AG08396 (cell line): Measurements from ENCODE around the gene RASSF3.
"Not testable (repeated sequence)": the region's sequence is repeated elsewhere in the genome, so short reads cannot be mapped to it uniquely, and the experiment has no call there.

Experiments
- DNase-seq: peaks from one replicate; pipeline ENCODE4 v3.0.0; 2012; ENCODE audit warnings: low spot score, mixed read lengths

RASSF3 gene

DNA sequence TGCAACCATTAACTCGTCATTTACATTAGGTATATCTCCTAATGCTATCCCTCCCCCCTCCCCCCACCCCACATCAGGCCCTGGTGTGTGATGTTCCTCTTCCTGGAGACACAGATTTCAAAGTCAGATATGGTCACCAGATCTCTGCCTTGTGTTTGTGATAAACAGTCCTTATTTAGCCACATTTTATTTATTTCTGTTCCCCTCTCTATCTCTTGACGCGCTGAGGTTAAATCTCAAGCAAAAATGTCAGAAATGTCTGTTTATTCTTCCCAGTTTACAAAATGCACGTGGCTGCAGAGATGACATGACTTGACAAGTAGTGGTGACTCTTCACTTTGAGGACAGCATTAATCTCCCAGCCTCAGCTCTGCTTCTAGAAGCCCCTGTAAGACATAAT, 11.5 kb upstream of the RASSF3 start:
- no peak for DNase-seq

GRCh38 chr12:64600164-64600561, 10.1 kb upstream of the RASSF3 start:
- DNase-seq, result no peak

GRCh38 chr12:64603183-64603841, 7.0 kb upstream of the RASSF3 start:
- DNase-seq, result no peak

DNA sequence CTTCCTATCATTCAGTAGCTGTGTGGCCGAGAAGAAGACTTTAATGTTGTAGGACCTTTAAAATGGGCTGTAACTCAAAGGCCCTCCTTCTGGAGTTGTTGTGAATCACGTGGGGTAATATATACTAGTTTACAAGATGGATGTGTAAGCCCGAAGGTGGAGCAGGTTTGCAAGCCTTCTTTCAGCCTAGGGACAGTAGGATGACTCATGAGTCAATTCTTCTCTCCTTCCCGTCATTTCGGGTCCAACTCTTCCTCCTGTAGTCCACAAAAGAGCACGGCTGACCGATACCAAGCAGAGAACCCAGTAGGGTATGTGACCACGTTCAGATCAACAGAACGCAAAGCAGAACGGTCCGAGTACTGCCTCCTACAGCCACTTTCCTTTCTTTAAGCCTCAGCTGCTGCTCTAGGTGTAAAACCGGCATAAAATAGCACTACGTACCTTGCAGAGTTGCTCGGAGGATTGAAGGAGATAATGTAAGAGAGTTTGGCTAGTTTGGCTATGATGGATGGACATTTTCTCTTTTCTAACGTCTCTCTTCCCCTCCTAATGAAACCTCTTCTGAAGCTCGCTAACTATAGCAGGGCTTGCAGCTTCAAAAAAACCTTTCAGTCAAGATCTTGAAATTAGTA, 1.3 kb upstream of the RASSF3 start:
- peak; percentile 55 for DNase-seq

DNA sequence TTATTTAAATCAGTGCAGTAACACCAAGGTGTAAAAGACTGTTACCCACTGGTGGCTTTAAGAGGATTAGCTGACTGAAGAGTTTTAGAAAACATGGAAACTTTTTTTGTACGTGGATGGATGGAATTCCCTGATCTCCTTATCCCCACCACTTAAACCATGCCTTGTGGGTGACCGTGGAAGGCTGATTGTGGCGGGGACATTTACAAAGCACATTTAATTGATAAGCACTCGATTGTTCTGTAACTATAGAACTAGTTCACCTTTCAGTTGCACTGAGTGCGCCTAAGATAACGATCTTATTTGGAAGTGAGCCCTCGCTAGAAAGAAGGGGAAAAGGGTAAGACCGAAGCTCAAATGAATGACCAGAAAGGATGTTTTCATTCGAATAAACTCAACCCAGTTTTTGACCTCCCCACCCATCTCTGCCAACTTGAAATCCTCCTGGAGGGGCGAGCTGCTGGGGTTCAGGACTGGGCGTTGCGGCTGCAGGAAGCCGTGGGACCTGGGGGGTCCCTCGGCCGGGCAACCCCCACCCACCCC, 688 bp upstream of the RASSF3 start:
- peak; percentile 18 for DNase-seq

GRCh38 chr12:64610660-64611340, 505 bp downstream of the RASSF3 start:
- peak; percentile 77 for DNase-seq

DNA sequence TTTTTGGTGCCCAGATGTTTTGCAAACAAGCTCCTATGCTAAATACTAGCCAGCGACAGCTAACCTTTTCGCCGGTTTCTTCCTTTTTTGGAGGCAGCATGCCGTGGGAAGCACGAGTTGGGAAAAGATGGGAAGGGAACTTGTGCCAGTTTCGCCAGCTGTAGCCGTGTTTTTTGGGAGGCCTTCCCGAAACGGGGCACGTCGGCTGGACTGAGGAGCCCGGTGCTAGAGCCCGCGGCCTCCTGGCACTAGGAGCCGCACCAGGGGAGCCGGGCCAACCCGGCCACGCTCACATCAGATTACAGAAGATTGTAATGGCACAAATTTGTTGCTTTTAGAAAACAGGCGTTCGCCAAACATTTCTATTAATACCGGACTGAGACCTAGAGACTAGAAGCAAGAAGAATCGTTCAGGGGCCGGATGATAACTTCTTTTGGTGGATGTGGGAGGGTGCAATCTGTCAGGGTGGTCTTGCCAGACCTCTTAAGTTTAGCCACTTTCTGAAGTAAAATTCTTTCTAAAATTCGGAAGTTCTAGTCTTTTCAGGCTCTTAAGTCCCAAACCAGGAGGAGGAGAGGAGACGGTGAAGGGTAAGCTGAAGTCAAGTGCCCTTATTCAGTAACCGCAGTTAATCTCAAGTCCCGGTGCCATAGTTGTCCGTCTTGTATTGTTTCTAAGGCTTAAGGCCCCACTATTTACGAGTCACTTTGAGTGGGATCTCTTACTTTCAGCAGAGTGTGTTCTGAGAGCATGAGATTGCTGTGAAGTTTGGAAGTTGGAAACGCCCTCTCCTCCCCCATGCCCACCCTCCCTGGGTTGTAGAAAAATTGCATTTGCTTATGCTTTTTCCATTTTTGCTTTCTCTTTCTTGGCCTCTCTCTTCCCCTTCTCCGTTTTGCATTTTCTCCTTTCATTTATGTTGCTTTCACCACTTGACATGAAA, 1.3 kb downstream of the RASSF3 start:
- peak; percentile 49 for DNase-seq

DNA sequence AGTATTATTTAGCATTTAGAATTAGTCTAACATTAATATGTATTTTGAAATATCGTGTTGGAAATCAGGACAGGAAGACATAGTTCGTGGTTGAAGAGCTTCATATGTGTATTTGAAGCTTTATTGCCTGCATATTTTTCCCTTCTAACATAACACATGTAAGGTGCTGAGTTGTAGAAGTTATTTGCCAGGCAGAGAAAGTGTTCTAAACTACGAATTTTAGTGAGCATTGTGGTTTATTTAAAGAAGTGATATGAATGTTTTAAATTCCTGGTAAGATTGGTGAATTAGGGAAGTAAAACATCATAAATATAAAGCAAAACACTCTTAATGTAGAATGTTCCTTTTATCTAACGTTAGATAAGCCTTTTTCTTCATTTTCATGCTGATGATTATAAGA, 2.5 kb downstream of the RASSF3 start:
- no peak for DNase-seq

DNA sequence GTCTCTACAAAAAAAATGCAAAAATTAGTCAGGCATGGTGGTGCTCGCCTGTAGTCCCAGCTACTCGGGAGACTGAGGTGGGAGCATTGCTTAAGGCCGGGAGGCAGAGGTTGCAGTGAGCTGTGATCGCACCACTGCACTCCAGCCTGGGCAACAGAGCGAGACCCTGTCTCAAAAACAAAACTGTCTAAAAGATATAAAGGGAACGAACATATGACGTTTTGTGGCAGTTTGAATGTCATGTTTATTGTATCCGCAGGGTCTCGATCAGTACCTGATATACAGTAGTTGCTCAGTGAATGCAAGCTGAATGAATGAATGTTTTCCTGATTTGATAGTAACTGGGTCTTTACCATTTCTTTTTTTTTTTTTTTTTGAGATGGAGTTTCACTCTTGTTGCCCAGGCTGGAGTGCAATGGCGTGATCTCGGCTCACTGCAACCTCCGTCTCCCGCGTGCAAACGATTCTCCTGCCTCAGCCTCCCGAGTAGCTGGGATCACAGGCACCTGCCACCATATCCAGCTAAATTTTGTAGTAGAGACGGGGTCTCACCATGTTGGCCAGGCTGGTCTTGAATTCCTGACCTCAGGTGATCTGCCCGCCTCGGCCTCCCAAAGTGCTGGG, 3.6 kb downstream of the RASSF3 start:
- DNase-seq, result not testable (repeated sequence)

DNA sequence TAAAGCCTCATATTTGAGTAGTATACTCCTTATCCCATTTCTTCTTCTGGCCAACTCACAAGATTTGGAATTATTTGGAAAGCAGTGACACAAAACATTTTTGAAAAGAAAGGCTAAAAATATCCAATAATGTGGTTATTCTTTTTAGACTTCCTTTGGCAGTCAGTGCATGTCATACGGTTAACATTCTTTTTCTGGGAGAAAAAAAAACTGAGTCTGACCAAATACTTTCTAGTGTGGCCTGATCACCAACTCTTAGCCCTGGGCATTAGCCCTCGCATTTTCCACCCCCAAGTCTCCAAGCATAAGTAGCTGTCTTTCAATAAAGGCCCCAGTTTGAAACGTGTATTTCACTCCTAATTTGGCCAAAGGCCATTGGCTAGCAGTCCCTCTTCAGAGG, 5.9 kb downstream of the RASSF3 start:
- peak; percentile 46 for DNase-seq

DNA sequence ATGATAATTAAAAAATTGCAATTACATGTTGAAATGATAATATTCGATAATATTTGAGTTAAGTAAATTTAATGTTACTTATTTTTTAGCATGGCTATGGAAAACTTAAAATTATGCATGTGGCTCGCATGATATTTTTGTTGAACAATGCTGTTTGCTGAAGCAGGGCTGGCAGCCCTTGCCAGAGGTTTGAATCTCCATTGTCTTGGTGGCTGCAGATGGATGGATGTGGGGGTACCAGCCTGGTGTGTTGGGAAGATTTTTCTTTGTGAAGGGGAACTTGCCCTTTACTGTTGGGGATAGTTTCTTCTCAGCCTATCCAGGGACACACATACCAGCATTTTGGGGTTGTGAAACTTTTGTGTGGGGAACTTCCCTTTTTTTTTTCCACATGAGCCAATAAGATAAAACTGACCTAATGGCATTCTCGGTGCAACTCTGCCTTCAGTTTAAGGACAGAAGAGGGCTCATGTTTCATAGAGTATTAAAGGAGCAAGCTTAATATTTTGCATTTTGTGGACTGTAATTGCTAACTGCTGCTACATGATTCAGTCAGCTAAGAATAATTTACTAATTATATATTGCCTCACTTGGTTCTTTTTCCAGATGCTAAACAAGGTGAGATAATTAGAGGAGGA, 8.8 kb downstream of the RASSF3 start:
- DNase-seq, result peak; percentile 22

DNA sequence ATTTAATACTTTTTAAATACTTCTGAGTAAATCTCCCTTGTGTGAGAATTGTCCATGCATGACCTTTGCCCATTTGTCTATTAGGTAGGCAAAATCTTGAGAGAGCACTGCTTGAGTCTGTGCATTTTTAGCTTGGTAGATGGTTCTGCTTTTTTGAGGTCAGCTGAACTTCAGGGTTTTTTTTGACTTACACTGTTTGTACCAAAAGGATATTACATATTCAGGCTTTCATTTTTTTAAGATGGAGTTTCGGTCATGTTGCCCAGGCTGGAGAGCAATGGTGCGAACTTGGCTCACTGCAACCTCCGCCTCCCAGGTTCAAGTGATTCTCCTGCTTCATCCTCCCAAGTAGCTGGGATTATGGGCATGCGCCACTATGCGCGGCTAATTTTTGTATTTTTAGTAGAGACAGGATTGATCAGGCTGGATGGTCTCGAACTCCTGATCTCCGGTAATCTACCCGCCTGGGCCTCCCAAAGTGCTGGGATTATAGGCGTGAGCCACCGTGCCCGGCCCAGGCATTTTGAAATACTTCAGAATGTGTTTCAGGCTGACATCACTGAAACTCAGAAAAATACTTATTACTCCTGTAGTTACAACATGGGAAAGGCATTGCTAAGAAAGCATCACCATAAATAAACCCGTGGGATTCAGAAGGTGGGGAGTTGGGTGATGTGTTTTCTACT, 11.1 kb downstream of the RASSF3 start:
- DNase-seq, result peak; percentile 48

DNA sequence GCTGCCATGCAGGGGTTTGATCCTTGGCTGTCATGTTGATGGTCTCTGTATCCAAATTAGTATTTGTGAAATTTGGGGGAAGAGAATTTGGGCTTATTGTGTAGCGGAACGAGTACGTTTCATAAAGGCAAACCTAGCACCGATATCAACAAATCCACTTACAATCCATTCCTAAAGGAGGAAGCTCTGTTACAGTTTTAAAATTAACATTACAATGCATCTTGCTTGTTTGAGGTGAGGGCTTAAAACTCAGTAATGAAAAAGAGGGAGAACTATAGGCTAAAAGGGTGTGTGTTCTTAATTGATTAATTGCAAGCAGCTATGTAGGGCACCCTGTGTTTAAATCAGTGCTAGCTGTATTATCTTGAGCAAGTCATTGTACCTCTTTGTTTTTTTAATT, 13.7 kb downstream of the RASSF3 start:
- DNase-seq, result no peak

DNA sequence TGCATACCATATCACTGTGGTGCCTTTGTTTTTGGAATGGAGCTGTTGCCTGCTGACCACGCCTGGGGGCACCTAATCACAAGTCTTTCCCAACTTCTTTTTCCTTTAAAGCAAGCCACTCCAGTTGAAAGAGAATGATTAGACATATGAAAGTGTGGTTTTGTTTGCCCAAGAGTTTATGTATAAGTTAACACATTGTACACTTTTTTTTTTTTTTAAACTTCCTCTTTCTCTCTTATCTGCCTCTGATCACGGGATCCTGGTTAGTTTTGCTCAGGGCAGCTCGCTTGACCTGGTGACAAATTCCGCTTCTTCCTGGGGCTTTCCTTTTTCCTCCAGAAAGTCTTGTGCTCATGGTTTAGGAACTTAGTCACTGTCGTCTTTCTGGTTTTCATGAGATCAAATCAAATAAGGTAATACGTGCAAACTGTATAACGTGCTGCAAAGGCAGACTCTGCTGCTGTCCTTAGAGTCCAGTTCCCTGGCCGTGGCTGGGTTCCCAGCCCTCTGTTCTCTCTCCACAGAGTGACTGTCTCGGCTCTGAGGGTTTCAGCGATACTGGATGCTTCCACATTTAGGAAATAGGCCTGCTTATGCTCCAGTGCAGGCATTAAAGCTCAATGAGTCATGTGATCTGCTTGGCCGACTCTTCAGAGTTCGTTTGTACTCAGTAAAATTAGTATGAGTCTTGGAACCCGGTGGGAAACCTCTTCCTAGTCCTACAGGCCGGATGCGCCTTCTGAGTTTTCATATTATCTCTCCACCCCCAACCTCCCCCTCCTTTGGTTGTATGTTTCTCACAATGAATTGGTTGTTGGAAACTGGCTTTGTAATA, 15.2 kb downstream of the RASSF3 start:
- peak; percentile 63 for DNase-seq

DNA sequence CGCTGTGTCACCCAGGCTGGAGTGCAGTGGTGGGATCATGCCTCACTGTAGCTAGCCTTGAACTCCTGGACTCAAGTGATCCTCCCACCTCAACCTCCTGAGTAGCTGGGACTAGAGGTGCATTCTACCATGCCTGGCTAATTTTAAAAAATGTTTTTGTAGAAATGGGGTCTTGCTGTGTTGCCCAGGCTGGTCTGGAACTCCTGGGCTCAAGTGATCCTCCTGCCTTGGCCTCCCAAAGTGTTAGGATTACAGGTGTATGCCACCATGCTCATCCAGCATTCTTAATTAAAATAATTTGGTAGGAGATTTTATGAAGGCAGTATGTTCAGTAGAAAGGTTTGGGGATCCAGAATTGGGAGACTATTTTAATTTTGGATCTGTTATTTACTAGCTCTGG, 16.3 kb downstream of the RASSF3 start:
- not testable (repeated sequence) for DNase-seq

DNA sequence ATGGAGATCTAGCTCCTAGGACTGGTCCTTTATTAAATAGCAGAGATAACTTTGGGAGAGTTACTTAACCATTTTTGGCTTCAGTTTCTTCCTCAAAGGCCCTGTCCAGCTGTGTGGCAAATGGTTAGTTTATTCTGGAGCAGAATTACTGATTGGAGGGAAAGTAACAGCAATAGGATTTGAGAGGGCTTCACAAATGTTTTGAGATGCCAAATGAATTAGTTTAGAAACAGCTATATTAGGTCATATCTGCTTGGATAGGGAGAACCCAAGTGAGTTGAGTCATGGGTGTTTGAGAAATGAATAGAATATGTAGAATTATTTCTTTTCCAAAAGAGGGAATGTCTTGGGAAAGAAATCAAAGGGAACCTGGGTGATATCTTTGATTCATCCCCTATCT, 17.5 kb downstream of the RASSF3 start:
- peak; percentile 68 for DNase-seq

GRCh38 chr12:64631197-64631596, 20.9 kb downstream of the RASSF3 start:
- DNase-seq, result no peak

- no peak for DNase-seq
Measured at GRCh38 chr12:64633011-64633939, 23.0 kb downstream of the RASSF3 start.
